PC-9 (cell line): Measurements from ENCODE around the gene MAP4K3.

Experiments
- EZH2 ChIP-seq: fragments of 200-600 bp; sonication (generic); IDR thresholded peaks from 2 replicates; pipeline ENCODE4 v1.8.0; 2017; ENCODE audit warnings: antibody characterized with exemption, low read depth
- TF ChIP-seq, protein P1 (sequence below): fragments of 200-600 bp; sonication (generic); conservative IDR thresholded peaks from 2 replicates; pipeline ENCODE4 v1.6.1; 2017; ENCODE audit warnings: mixed run types, antibody characterized with exemption, mild to moderate bottlenecking, moderate library complexity

DNA sequence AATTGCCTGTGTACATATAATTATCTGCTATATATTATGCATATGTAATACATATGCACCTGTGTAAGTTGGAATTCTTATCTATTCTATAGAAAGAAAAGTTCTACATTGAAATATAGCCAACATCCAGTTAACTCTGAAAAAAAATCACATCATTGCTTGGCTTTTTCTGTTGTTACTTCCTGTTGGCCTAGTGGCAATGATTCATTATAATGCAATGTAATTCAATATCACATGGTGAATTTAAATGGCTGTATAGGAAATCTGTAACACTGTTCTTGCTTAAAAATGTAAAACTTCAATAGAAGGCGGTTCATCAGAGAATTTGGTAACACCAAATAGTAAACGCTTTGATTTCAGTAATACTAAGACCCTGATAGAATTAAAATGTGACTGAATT, 44.5 kb upstream of the MAP4K3 start:
- TF ChIP-seq, protein P1, sequence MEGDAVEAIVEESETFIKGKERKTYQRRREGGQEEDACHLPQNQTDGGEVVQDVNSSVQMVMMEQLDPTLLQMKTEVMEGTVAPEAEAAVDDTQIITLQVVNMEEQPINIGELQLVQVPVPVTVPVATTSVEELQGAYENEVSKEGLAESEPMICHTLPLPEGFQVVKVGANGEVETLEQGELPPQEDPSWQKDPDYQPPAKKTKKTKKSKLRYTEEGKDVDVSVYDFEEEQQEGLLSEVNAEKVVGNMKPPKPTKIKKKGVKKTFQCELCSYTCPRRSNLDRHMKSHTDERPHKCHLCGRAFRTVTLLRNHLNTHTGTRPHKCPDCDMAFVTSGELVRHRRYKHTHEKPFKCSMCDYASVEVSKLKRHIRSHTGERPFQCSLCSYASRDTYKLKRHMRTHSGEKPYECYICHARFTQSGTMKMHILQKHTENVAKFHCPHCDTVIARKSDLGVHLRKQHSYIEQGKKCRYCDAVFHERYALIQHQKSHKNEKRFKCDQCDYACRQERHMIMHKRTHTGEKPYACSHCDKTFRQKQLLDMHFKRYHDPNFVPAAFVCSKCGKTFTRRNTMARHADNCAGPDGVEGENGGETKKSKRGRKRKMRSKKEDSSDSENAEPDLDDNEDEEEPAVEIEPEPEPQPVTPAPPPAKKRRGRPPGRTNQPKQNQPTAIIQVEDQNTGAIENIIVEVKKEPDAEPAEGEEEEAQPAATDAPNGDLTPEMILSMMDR = no peak
- no peak for TF ChIP-seq EZH2
